Vagina (tissue), 2 donors: ENCODE measurements around the gene PROSER2. TPM values are rescaled to one million over a fixed set of nuclear protein-coding genes. Genes with fewer than 3 reads are reported as not detected.

Source experiments
- DNase-seq, 2 donors: peaks; one replicate each; pipeline ENCODE4 v3.0.0-alpha.2; 2017; ENCODE audit errors: extremely low spot score in 2 of 2
- H3K27ac ChIP-seq: fragments of 200-600 bp; sonication (generic); one replicate; pipeline ENCODE4 v1.5.1; 2019
- H3K27me3 ChIP-seq: fragments of 200-600 bp; sonication (generic); one replicate; pipeline ENCODE4 v1.5.1; 2019
- H3K36me3 ChIP-seq, 2 donors: fragments of 200-600 bp; sonication (generic); one replicate each; pipeline ENCODE4 v1.5.1; 2017 to 2019
- H3K4me1 ChIP-seq: fragments of 200-600 bp; sonication (generic); one replicate; pipeline ENCODE4 v1.5.1; 2019
- H3K4me3 ChIP-seq, 2 donors: fragments of 200-600 bp; sonication (generic); 1 replicate in 1 of 2; 2 replicates in 1 of 2; pipeline ENCODE4 v1.5.1; 2016 to 2019
- H3K9me3 ChIP-seq: fragments of 200-600 bp; sonication (generic); one replicate; pipeline ENCODE4 v1.5.1; 2019
- CTCF ChIP-seq, 3 experiments: fragments of 450-650 bp in 2 of 3; fragments of 200-600 bp in 1 of 3; sonication (generic) in 1 of 3; IDR thresholded peaks; one replicate each; pipeline ENCODE4 v1.5.1; 2017 to 2019; ENCODE audit warnings: antibody characterized with exemption in 3 of 3, mild to moderate bottlenecking in 2 of 3, moderate library complexity in 2 of 3
- POLR2A ChIP-seq, 2 donors: fragments of 450-650 bp; IDR thresholded peaks; one replicate each; pipeline ENCODE4 v1.6.1; 2017; ENCODE audit warnings: antibody characterized with exemption in 2 of 2, mild to moderate bottlenecking in 2 of 2, moderate library complexity in 2 of 2
- POLR2AphosphoS5 ChIP-seq, 2 donors: sonication (generic); formaldehyde crosslinking; IDR thresholded peaks; one replicate each; pipeline ENCODE4 v1.9.0; 2017; ENCODE audit warnings: antibody characterized with exemption in 2 of 2, mild to moderate bottlenecking in 2 of 2, low read depth in 1 of 2; ENCODE audit not compliant: insufficient read depth in 1 of 2
- intact Hi-C: fragments of 100-400 bp; cut with DNase I; formaldehyde crosslinking; loops from one replicate; pipeline ENCODE4 v1.15.1; 2023
- total RNA-seq: library from RNA; depleted of rRNA; stranded (reverse); fragments of >200 nt; gene quantifications from one replicate; pipeline ENCODE4 v1.2.3, GENCODE V29; 2016

The PROSER2 gene
- total RNA-seq, 1 donor from 2014 or later = 8.1 TPM

- H3K27ac ChIP-seq = no peak overlapping the region
- H3K9me3 ChIP-seq = no peaks in the 10 kb centered on the region
- H3K27me3 ChIP-seq = no peaks in the 10 kb centered on the region
- TF ChIP-seq POLR2A (IDR thresholded peaks at IDR 0.05) (no peak), POLR2AphosphoS5 (IDR thresholded peaks at IDR 0.05; ENCODE audit: insufficient read depth in 1 of 2, low read depth in 1 of 2) (no peak), CTCF (IDR thresholded peaks at IDR 0.05) (no peak)
- H3K36me3 ChIP-seq = no peaks in the 10 kb centered on the region
- intact Hi-C loops = loop anchor here (10.0 kb wide), 1 partner anchor 195 kb away; no protein-coding TSS in a partner anchor
- no peak overlapping the region for H3K4me3 ChIP-seq
- no peak for DNase-seq
- no peaks in the 10 kb centered on the region for H3K4me1 ChIP-seq
Measured at GRCh38 chr10:11789306-11789705, 33.9 kb upstream of the PROSER2 start.

GRCh38 chr10:11789956-11790355 is 33.2 kb upstream of the PROSER2 start:
- Histone ChIP-seq H3K27ac (no peak overlapping the region), H3K9me3 (no peaks in the 10 kb centered on the region), H3K36me3 (no peaks in the 10 kb centered on the region), H3K4me1 (no peaks in the 10 kb centered on the region), H3K4me3 (no peak overlapping the region), H3K27me3 (no peaks in the 10 kb centered on the region)
- TF ChIP-seq CTCF (IDR thresholded peaks at IDR 0.05) (no peak), POLR2A (IDR thresholded peaks at IDR 0.05) (no peak), POLR2AphosphoS5 (IDR thresholded peaks at IDR 0.05; ENCODE audit: insufficient read depth in 1 of 2, low read depth in 1 of 2) (no peak)
- DNase-seq = no peak
- intact Hi-C loops = loop anchor here (10.0 kb wide), 1 partner anchor 195 kb away; no protein-coding TSS in a partner anchor

GRCh38 chr10:11793762-11794479 is 29.2 kb upstream of the PROSER2 start:
- Histone ChIP-seq H3K36me3 (no peaks in the 10 kb centered on the region), H3K4me1 (no peaks in the 10 kb centered on the region), H3K4me3 (no peak overlapping the region), H3K27ac (no peak overlapping the region), H3K27me3 (no peaks in the 10 kb centered on the region), H3K9me3 (no peaks in the 10 kb centered on the region)
- no peak for TF ChIP-seq POLR2AphosphoS5 (IDR thresholded peaks at IDR 0.05; ENCODE audit: insufficient read depth in 1 of 2, low read depth in 1 of 2)
- no peak for TF ChIP-seq CTCF (IDR thresholded peaks at IDR 0.05)
- no peak for TF ChIP-seq POLR2A (IDR thresholded peaks at IDR 0.05)
- no peak for DNase-seq
- intact Hi-C loops = no loop called here

- H3K4me3 ChIP-seq = no peak overlapping the region
- H3K27me3 ChIP-seq = no peaks in the 10 kb centered on the region
- no peaks in the 10 kb centered on the region for H3K9me3 ChIP-seq
- intact Hi-C loops = no loop called here
- no peak for DNase-seq
- H3K4me1 ChIP-seq = no peaks in the 10 kb centered on the region
- TF ChIP-seq CTCF (IDR thresholded peaks at IDR 0.05) = no peak
- TF ChIP-seq POLR2AphosphoS5 (IDR thresholded peaks at IDR 0.05; ENCODE audit: insufficient read depth in 1 of 2, low read depth in 1 of 2) = no peak
- no peak for TF ChIP-seq POLR2A (IDR thresholded peaks at IDR 0.05)
- no peak overlapping the region for H3K27ac ChIP-seq
- no peaks in the 10 kb centered on the region for H3K36me3 ChIP-seq
Measured at GRCh38 chr10:11794566-11794965, 28.6 kb upstream of the PROSER2 start.
